Ovary (tissue), 9 donors: ENCODE data around the gene UGT1A4. TPM values are rescaled to one million over a fixed set of nuclear protein-coding genes. Genes with fewer than 3 reads are reported as not detected.

Experiments used
- DNase-seq, 5 donors: peaks; one replicate each; pipeline ENCODE4 v3.0.0-alpha.2; 2019 to 2020
- H3K27ac ChIP-seq, 2 donors: fragments of 200-600 bp; one replicate each; pipeline versions ENCODE4 v1.5.1 to v1.8.0; 2019 to 2022
- H3K27me3 ChIP-seq: fragments of 200-600 bp; one replicate; pipeline ENCODE4 v1.8.0; 2022
- H3K36me3 ChIP-seq: fragments of 200-600 bp; sonication (generic); one replicate; pipeline ENCODE4 v1.5.1; 2019
- H3K4me1 ChIP-seq: one replicate; pipeline ENCODE4 v1.8.1; 2013; ENCODE audit warnings: mild to moderate bottlenecking, moderate library complexity; ENCODE audit not compliant: insufficient read depth
- H3K4me3 ChIP-seq: fragments of 200-600 bp; sonication (generic); one replicate; pipeline ENCODE4 v1.5.1; 2017
- H3K9me3 ChIP-seq, 2 donors: fragments of 200-600 bp in 1 of 2; sonication (generic) in 1 of 2; one replicate each; pipeline versions ENCODE4 v1.5.1 to v1.8.1; 2013 to 2019; ENCODE audit warnings: mild to moderate bottlenecking in 1 of 2, moderate library complexity in 1 of 2
- EP300 ChIP-seq: sonication (generic); formaldehyde crosslinking; IDR thresholded peaks from one replicate; pipeline ENCODE4 v1.6.1; 2017; ENCODE audit warnings: antibody characterized with exemption
- POLR2A ChIP-seq: fragments of 450-650 bp; IDR thresholded peaks from one replicate; pipeline ENCODE4 v1.6.1; 2017; ENCODE audit warnings: antibody characterized with exemption, mild to moderate bottlenecking, moderate library complexity
- WGBS, 3 donors: extraction: QIAGEN DNeasy Blood & Tissue Kit in 1 of 3; methylation state at CpG; one replicate each; pipeline versions ENCODE4 v1.1.5 to v1.1.7; 2013 to 2017; 5-methylcytosine and 5-hydroxymethylcytosine counted together
- intact Hi-C, 4 donors: fragments of 100-400 bp; cut with DNase I; formaldehyde crosslinking; loops; one replicate each; pipeline versions ENCODE4 v1.11.0 to v1.15.1; 2022 to 2023
- polyA plus RNA-seq, 2 donors: library from polyadenylated mRNA; stranded (reverse); fragments of 200-250 nt in 1 of 2; fragments of 350-450 nt in 1 of 2; fragmentation: Illumina TruSeq in 1 of 2; extraction: RNeasy Lipid Tissue Mini Kit (QIAGEN cat#74804) in 1 of 2; gene quantifications; one replicate each; pipeline ENCODE4 v1.2.3, GENCODE V29; 2013 to 2014
- total RNA-seq, 7 donors: library from RNA; depleted of rRNA in 2 of 7; stranded (reverse); fragments of >200 nt in 2 of 7; fragmentation: NEBNext Ultra II Directional in 3 of 7; extraction: Animal tissue kit (Norgen Biotek cat#: 25700) in 3 of 7; gene quantifications; one replicate each; pipeline versions ENCODE4 v1.1.0 to v1.2.4, GENCODE V29; 2016 to 2023
- TF ChIP-seq, protein P1 (sequence below), 3 donors: fragments of 450-650 bp in 2 of 3; fragments of 200-600 bp in 1 of 3; IDR thresholded peaks; one replicate each; pipeline versions ENCODE4 v1.5.1 to v1.8.0; 2016 to 2022; ENCODE audit warnings: antibody characterized with exemption in 3 of 3, mild to moderate bottlenecking in 1 of 3
- donor health status: DM: no; HTN: no; CAD: no; lungs with moderate emphysema.
- donor health status: DM: no; HTN: no; CAD: no.
- donor health status: Bipolar disorder and iron deficiency.
- donor health status: DM: yes; HTN: yes; CAD: no.
- donor health status: DM: no; HTN: no; CAD: no.
- donor health status: DM: yes; HTN: yes; CAD: no.

Gene UGT1A4
- total and polyA plus RNA-seq, 9 donors: 0.11 to 0.36 TPM; not detected in 7

DNA sequence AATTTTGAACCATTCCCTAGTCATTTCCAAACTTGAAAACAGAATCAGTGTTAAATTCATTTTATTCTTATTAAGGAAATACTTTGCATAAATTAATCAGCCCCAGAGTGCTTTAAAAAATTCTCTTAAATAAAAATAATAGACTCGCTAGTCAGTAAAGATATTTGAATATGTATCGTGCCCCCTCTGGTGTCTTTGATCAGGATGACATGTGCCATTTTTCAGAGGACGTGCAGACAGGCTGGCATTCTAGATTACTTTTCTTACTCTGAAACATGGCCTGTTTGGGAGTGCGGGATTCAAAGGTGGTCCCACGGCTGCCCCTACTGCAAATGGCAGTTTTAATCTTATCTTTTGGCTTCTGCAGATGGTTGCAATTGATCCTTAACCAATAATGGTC lies 54.0 kb downstream of the UGT1A4 start:
- no peak for TF ChIP-seq EP300
- TF ChIP-seq, protein P1, sequence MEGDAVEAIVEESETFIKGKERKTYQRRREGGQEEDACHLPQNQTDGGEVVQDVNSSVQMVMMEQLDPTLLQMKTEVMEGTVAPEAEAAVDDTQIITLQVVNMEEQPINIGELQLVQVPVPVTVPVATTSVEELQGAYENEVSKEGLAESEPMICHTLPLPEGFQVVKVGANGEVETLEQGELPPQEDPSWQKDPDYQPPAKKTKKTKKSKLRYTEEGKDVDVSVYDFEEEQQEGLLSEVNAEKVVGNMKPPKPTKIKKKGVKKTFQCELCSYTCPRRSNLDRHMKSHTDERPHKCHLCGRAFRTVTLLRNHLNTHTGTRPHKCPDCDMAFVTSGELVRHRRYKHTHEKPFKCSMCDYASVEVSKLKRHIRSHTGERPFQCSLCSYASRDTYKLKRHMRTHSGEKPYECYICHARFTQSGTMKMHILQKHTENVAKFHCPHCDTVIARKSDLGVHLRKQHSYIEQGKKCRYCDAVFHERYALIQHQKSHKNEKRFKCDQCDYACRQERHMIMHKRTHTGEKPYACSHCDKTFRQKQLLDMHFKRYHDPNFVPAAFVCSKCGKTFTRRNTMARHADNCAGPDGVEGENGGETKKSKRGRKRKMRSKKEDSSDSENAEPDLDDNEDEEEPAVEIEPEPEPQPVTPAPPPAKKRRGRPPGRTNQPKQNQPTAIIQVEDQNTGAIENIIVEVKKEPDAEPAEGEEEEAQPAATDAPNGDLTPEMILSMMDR (IDR thresholded peaks at IDR 0.05): no peak
- no peak for TF ChIP-seq POLR2A
- H3K27me3 ChIP-seq: no peaks in the 10 kb centered on the region
- no peaks in the 10 kb centered on the region for H3K36me3 ChIP-seq
- H3K4me1 ChIP-seq: no peaks in the 10 kb centered on the region
- H3K9me3 ChIP-seq: no peaks in the 10 kb centered on the region
- H3K4me3 ChIP-seq: no peak overlapping the region
- DNase-seq: no peak
- no peak overlapping the region for H3K27ac ChIP-seq
- 62 to 68% (median 67%) methylated on average over 5 of the region's 5 CpGs for whole genome bisulfite sequencing, 3 donors
- intact Hi-C loops: no loop called here

GRCh38 chr2:233773854-233774253 lies 55.3 kb downstream of the UGT1A4 start:
- no peak for DNase-seq
- 86 to 90% (median 88%) methylated on average over 5 of the region's 5 CpGs for WGBS, 3 donors
- H3K4me3 ChIP-seq: no peak overlapping the region
- no peaks in the 10 kb centered on the region for H3K36me3 ChIP-seq
- TF ChIP-seq, protein P1 (IDR thresholded peaks at IDR 0.05): no peak
- no peak for TF ChIP-seq EP300
- no peak for TF ChIP-seq POLR2A
- H3K27me3 ChIP-seq: no peaks in the 10 kb centered on the region
- H3K9me3 ChIP-seq: no peaks in the 10 kb centered on the region
- intact Hi-C loops: no loop called here
- no peaks in the 10 kb centered on the region for H3K4me1 ChIP-seq
- no peak overlapping the region for H3K27ac ChIP-seq

DNA sequence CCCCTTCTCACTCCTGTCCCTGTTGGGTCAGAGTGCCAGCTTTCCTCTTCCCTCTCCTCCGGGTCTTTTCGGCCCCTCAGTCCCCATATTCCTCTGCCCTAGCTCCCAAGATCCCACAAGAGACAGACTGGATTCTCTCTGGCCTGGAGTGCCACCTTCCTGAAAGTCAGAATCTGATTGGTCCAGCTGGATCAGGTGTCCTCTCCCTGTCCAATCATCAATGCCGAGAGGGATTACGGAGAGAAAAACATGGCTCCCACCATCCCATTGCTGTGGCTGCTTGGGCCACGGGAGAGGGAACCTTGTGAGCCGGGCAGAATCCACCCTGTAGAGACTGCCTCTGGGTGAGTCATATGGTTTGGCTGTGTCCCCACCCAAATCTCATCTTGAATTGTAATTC lies 56.9 kb downstream of the UGT1A4 start:
- H3K4me1 ChIP-seq: no peaks in the 10 kb centered on the region
- TF ChIP-seq EP300 (no peak), POLR2A (no peak)
- TF ChIP-seq, protein P1 (IDR thresholded peaks at IDR 0.05): no peak
- 90 to 95% (median 91%) methylated on average over 6 of the region's 6 CpGs for WGBS, 3 donors
- H3K27ac ChIP-seq: no peak overlapping the region
- intact Hi-C loops: no loop called here
- H3K9me3 ChIP-seq: no peaks in the 10 kb centered on the region
- H3K36me3 ChIP-seq: no peaks in the 10 kb centered on the region
- DNase-seq: no peak
- no peaks in the 10 kb centered on the region for H3K27me3 ChIP-seq
- no peak overlapping the region for H3K4me3 ChIP-seq

DNA sequence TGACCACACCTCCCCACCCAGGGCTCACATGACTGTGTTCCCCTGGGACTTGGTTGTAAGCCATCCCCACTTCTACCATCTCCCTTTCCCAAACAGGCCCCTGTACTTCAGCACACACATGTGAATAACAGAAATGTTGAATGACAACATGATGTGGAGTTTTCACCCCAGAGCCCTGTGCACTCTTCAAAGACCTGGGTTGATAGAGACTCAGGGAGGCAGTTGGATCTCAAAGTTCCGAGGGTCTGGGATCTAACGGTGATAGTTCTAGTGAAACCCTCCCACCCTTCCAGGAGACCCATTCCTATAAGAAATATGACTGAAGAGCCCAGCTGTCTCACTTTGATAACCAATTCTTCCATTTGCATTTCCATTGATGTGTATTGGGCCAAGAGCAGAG lies 59.5 kb downstream of the UGT1A4 start, which contains the start of gene MROH2A:
Gene MROH2A, plus strand, starts transcription at position 301 of the 400 bp plus-strand sequence. CDS start 1,029 bp downstream, outside the sequence.
- no peak for DNase-seq
- Histone ChIP-seq H3K27ac (no peak within 1 kb of the TSS), H3K27me3 (no peaks in the 10 kb centered on the region), H3K36me3 (no peaks in the 10 kb centered on the region), H3K9me3 (no peaks in the 10 kb centered on the region), H3K4me1 (no peaks in the 10 kb centered on the region), H3K4me3 (no peak within 1 kb of the TSS)
- TF ChIP-seq, protein P1 (IDR thresholded peaks at IDR 0.05): no peak
- TF ChIP-seq POLR2A (no peak), EP300 (no peak)
- intact Hi-C loops: no loop called here
- 74 to 83% (median 82%) methylated on average over 2 of the region's 2 CpGs for WGBS, 3 donors
